A549 (cell line): ENCODE data around the gene STXBP6. TPM values are rescaled to one million over a fixed set of nuclear protein-coding genes. Genes with fewer than 3 reads are reported as not detected.

Experiments
- ATAC-seq, 2 experiments: fragments of 200-7000 bp in 1 of 2; fragments of >200 bp in 1 of 2; cut with Nextera tagmentation in 1 of 2; cut with Tn5 transposase in 1 of 2; 3 replicates each; pipeline versions ENCODE4 v1.8.0 to v1.9.1; 2018 to 2020; ENCODE audit warnings: mild to moderate bottlenecking in 1 of 2, moderate library complexity in 1 of 2
- CTCF ChIA-PET: fragments of 300-600 bp; sonication (Branson Sonifier 250); formaldehyde crosslinking; extraction: SDS; loops from one replicate; lab custom pipeline; 2021; ENCODE audit warnings: antibody characterized with exemption, inconsistent platforms; lab: Yijun Ruan, JAX
- POLR2A ChIA-PET: fragments of 350-600 bp; formaldehyde crosslinking; extraction: SDS; loops from one replicate; lab custom pipeline; 2021; ENCODE audit warnings: antibody characterized with exemption, inconsistent platforms; lab: Yijun Ruan, JAX
- DNase-seq, 2 experiments: peaks; one replicate each; pipeline versions ENCODE4 v3.0.0 to v3.0.0-alpha.2; 2011 to 2016; ENCODE audit warnings: low read depth in 1 of 2, low spot score in 1 of 2
- FAIRE-seq: peaks from 2 replicates; lab custom pipeline; 2011; peaks lifted over from hg19 to GRCh38; lab: Jason Lieb, UNC
- H3K27ac ChIP-seq, 2 experiments: fragments of >200 bp; sonication (Bioruptor Twin); formaldehyde crosslinking; 3 replicates each; pipeline ENCODE4 v1.5.1; 2016 to 2017
- H3K4me1 ChIP-seq: fragments of >200 bp; sonication (Bioruptor Twin); formaldehyde crosslinking; 3 replicates; pipeline ENCODE4 v1.6.1; 2016
- H3K4me2 ChIP-seq: fragments of >200 bp; sonication (Bioruptor Twin); formaldehyde crosslinking; 3 replicates; pipeline ENCODE4 v1.6.1; 2016
- H3K4me3 ChIP-seq: fragments of >200 bp; sonication (Bioruptor Twin); formaldehyde crosslinking; 3 replicates; pipeline ENCODE4 v1.5.1; 2016
- H3K9me3 ChIP-seq: fragments of >200 bp; sonication (Bioruptor Twin); formaldehyde crosslinking; 3 replicates; pipeline ENCODE4 v1.6.1; 2016
- ATOH8 ChIP-seq: fragments of 250-450 bp; sonication (Bioruptor Pico); IDR thresholded peaks from 2 replicates; pipeline ENCODE4 v1.5.0; 2020; ENCODE audit warnings: low read depth, mild to moderate bottlenecking, moderate library complexity
- BCL3 ChIP-seq: fragments of >200 bp; sonication (Bioruptor Twin); formaldehyde crosslinking; IDR thresholded peaks from 3 replicates; pipeline ENCODE4 v1.6.1; 2016
- CBX2 ChIP-seq: fragments of 200-600 bp; sonication (generic); IDR thresholded peaks from 2 replicates; pipeline ENCODE4 v1.6.1; 2016; ENCODE audit warnings: low read depth, mild to moderate bottlenecking, borderline replicate concordance
- CEBPB ChIP-seq, 2 experiments: fragments of >200 bp in 1 of 2; sonication (Bioruptor Twin) in 1 of 2; formaldehyde crosslinking in 1 of 2; IDR thresholded peaks; 2 replicates each; pipeline ENCODE4 v1.6.1; 2012 to 2016
- CHD2 ChIP-seq: fragments of 150-350 bp; IDR thresholded peaks from 2 replicates; pipeline ENCODE4 v1.6.1; 2014; ENCODE audit warnings: low read length; ENCODE audit not compliant: partially characterized antibody
- CHD4 ChIP-seq: fragments of 200-600 bp; sonication (generic); IDR thresholded peaks from 2 replicates; pipeline ENCODE4 v1.6.1; 2016; ENCODE audit warnings: antibody characterized with exemption, mild to moderate bottlenecking, borderline replicate concordance
- E2F6 ChIP-seq: IDR thresholded peaks from 2 replicates; pipeline ENCODE4 v1.6.1; 2012; ENCODE audit warnings: low read depth, borderline replicate concordance
- EP300 ChIP-seq, 2 experiments: fragments of >200 bp; sonication (Bioruptor Twin); formaldehyde crosslinking; IDR thresholded peaks; 2 replicates in 1 of 2; 3 replicates in 1 of 2; pipeline ENCODE4 v1.6.1; 2016 to 2017
- FOSL2 ChIP-seq, 2 experiments: fragments of 450-650 bp in 1 of 2; fragments of >200 bp in 1 of 2; sonication (Bioruptor Twin) in 1 of 2; formaldehyde crosslinking; IDR thresholded peaks; 2 replicates each; pipeline versions ENCODE4 v1.5.0 to v1.6.1; 2016 to 2020; ENCODE audit warnings: mild to moderate bottlenecking in 1 of 2, moderate library complexity in 1 of 2
- HEYL ChIP-seq: fragments of 250-450 bp; sonication (Bioruptor Pico); IDR thresholded peaks from 2 replicates; pipeline ENCODE4 v1.8.0; 2021; ENCODE audit warnings: mild to moderate bottlenecking, moderate library complexity
- JUN ChIP-seq, 2 experiments: fragments of >200 bp; sonication (Bioruptor Twin); formaldehyde crosslinking; IDR thresholded peaks; 2 replicates in 1 of 2; 3 replicates in 1 of 2; pipeline ENCODE4 v1.6.1; 2016 to 2017
- KDM1A ChIP-seq: fragments of 200-600 bp; sonication (generic); IDR thresholded peaks from 2 replicates; pipeline ENCODE4 v1.6.1; 2016; ENCODE audit warnings: low read depth, mild to moderate bottlenecking
- KDM5A ChIP-seq: fragments of 200-600 bp; sonication (generic); IDR thresholded peaks from 2 replicates; pipeline ENCODE4 v1.6.1; 2016; ENCODE audit warnings: antibody characterized with exemption, mild to moderate bottlenecking
- MAFK ChIP-seq: fragments of 450-650 bp; IDR thresholded peaks from 2 replicates; pipeline ENCODE4 v1.6.1; 2014; ENCODE audit not compliant: partially characterized antibody
- NPAS2 ChIP-seq: fragments of 250-450 bp; sonication (Bioruptor Pico); IDR thresholded peaks from 2 replicates; pipeline ENCODE4 v1.8.0; 2022; ENCODE audit warnings: mild to moderate bottlenecking, moderate library complexity, borderline replicate concordance
- NR3C1 ChIP-seq: fragments of >200 bp; sonication (Bioruptor Twin); formaldehyde crosslinking; IDR thresholded peaks from 3 replicates; pipeline ENCODE4 v1.6.1; 2017
- PBX3 ChIP-seq: IDR thresholded peaks from 2 replicates; pipeline ENCODE4 v1.6.1; 2012
- PHF8 ChIP-seq: fragments of 200-600 bp; sonication (generic); IDR thresholded peaks from 2 replicates; pipeline ENCODE4 v1.6.1; 2016; ENCODE audit warnings: low read depth, mild to moderate bottlenecking, antibody characterized with exemption, moderate library complexity, borderline replicate concordance
- POLR2AphosphoS2 ChIP-seq: conservative IDR thresholded peaks from 2 replicates; pipeline ENCODE4 v1.6.1; 2012; ENCODE audit warnings: low read length, improper control_type of control experiment, inconsistent platforms
- RAD21 ChIP-seq, 2 experiments: fragments of >200 bp in 1 of 2; sonication (Bioruptor Twin) in 1 of 2; formaldehyde crosslinking in 1 of 2; IDR thresholded peaks in 1 of 2; conservative IDR thresholded peaks in 1 of 2; 2 replicates in 1 of 2; 3 replicates in 1 of 2; pipeline ENCODE4 v1.6.1; 2012 to 2018; ENCODE audit warnings: inconsistent platforms in 1 of 2
- RCOR1 ChIP-seq: fragments of 150-350 bp; IDR thresholded peaks from 2 replicates; pipeline ENCODE4 v1.6.1; 2014; ENCODE audit warnings: antibody characterized with exemption, low read length, low read depth
- REST ChIP-seq: fragments of 200-600 bp; sonication (generic); IDR thresholded peaks from 2 replicates; pipeline ENCODE4 v1.6.1; 2016; ENCODE audit warnings: antibody characterized with exemption, mild to moderate bottlenecking, moderate library complexity
- RNF2 ChIP-seq: fragments of 200-600 bp; sonication (generic); IDR thresholded peaks from 2 replicates; pipeline ENCODE4 v1.6.1; 2016; ENCODE audit warnings: low read depth, mild to moderate bottlenecking, antibody characterized with exemption, moderate library complexity, borderline replicate concordance
- SMC3 ChIP-seq: fragments of >200 bp; sonication (Bioruptor Twin); formaldehyde crosslinking; IDR thresholded peaks from 3 replicates; pipeline ENCODE4 v1.6.1; 2018; ENCODE audit warnings: inconsistent platforms
- TFCP2L1 ChIP-seq: fragments of 250-450 bp; sonication (Bioruptor Pico); IDR thresholded peaks from 2 replicates; pipeline ENCODE4 v1.5.0; 2021; ENCODE audit warnings: mild to moderate bottlenecking
- ZFP36 ChIP-seq: fragments of 450-650 bp; IDR thresholded peaks from 2 replicates; pipeline ENCODE4 v1.6.1; 2014; ENCODE audit warnings: borderline replicate concordance; ENCODE audit not compliant: partially characterized antibody
- ZNF302 ChIP-seq: fragments of 250-450 bp; sonication (Bioruptor Pico); IDR thresholded peaks from 2 replicates; pipeline ENCODE4 v1.9.0; 2021; ENCODE audit warnings: inconsistent platforms, mild to moderate bottlenecking, moderate library complexity
- ZSCAN20 ChIP-seq: fragments of 250-450 bp; sonication (Bioruptor Pico); IDR thresholded peaks from 2 replicates; pipeline ENCODE4 v1.8.0; 2022; ENCODE audit warnings: mild to moderate bottlenecking, moderate library complexity
- WGBS: methylation state at CpG from one replicate; pipeline ENCODE4 v1.1.6; 2017; ENCODE audit errors: missing lambda C conversion rate; 5-methylcytosine and 5-hydroxymethylcytosine counted together
- polyA plus RNA-seq, 4 experiments: library from polyadenylated mRNA; depleted of rRNA in 3 of 4; stranded (reverse); fragments of >200 nt; fragmentation: RNase III in 1 of 4; extraction: RNeasy Plus Mini Kit Qiagen cat#74134 plus additional on column Dnase treatment in 1 of 4; gene quantifications; 2 replicates in 3 of 4; 3 replicates in 1 of 4; pipeline ENCODE4 v1.2.3, GENCODE V29; 2011 to 2017

The STXBP6 gene
- polyA plus RNA-seq, 2 of the 4 experiments (the other 2 are of a cell fraction): 1.7 to 6.3 TPM

- no peak for TF ChIP-seq PHF8
- TF ChIP-seq JUN (IDR thresholded peaks at IDR 0.05): no peak
- no peak for TF ChIP-seq NPAS2 (CRISPR knock-in tag)
Observed at GRCh38 chr14:24966579-24966964, 83.4 kb downstream of the STXBP6 start (continued).

GRCh38 chr14:24965934-24966578 lies 83.9 kb downstream of the STXBP6 start:
- CTCF ChIA-PET: interaction anchor here (1.0 to 1.4 kb wide), 2 partner anchors 13 to 255 kb away, joined by 3 to 5 read pairs; no protein-coding TSS in a partner anchor
- no peak for FAIRE-seq
- H3K27ac ChIP-seq: peak overlapping the region in 1 of 2 experiments; percentile 26; a peak in 1 of 6 replicates
- TF ChIP-seq CHD4 (no peak), ZSCAN20 (no peak), HEYL (CRISPR knock-in tag) (no peak), ZNF302 (CRISPR knock-in tag) (no peak), RCOR1 (no peak), E2F6 (no peak), MAFK (no peak), RAD21 (conservative IDR thresholded peaks at IDR 0.05 in 1 of 2, IDR thresholded peaks at IDR 0.05 in 1 of 2) (no peak), KDM5A (no peak), ATOH8 (CRISPR knock-in tag) (no peak), BCL3 (no peak), FOSL2 (IDR thresholded peaks at IDR 0.05) (no peak), FOSL2 (CRISPR knock-in tag; IDR thresholded peaks at IDR 0.05) (no peak), EP300 (IDR thresholded peaks at IDR 0.05) (no peak), CBX2 (no peak), ZFP36 (no peak), SMC3 (no peak), PBX3 (no peak)
- TF ChIP-seq, all 56 proteins: peak for 0
- H3K9me3 ChIP-seq: no peaks in the 10 kb centered on the region
- DNase-seq: peak in 1 of 2 experiments; percentile 28
- WGBS: 11% methylated on average over 3 of the region's 3 CpGs
- peak; percentile 33 to 76; a peak in 3 of 6 replicates for ATAC-seq
- H3K4me2 ChIP-seq: peak overlapping the region; percentile 24
- H3K4me1 ChIP-seq: peaks cover 11% of the 10 kb centered on the region; the same call in 2 of the 3 replicates
- no peak overlapping the region for H3K4me3 ChIP-seq
- POLR2A ChIA-PET: no interaction called here

- CTCF ChIA-PET: interaction anchor here (1.0 to 1.4 kb wide), 2 partner anchors 12 to 255 kb away, joined by 3 to 5 read pairs; no protein-coding TSS in a partner anchor
- no peak for FAIRE-seq
- H3K4me3 ChIP-seq: no peak overlapping the region
- TF ChIP-seq POLR2AphosphoS2: no peak
- TF ChIP-seq RNF2: no peak
- TF ChIP-seq REST: no peak
- no peak for TF ChIP-seq CEBPB (IDR thresholded peaks at IDR 0.05)
- no peak for TF ChIP-seq NR3C1
- no peak for TF ChIP-seq RAD21 (conservative IDR thresholded peaks at IDR 0.05 in 1 of 2, IDR thresholded peaks at IDR 0.05 in 1 of 2)
- no peak for TF ChIP-seq ZNF302 (CRISPR knock-in tag)
- no peak for TF ChIP-seq PHF8
- no peak for TF ChIP-seq TFCP2L1 (CRISPR knock-in tag)
- no peak for TF ChIP-seq CHD2
- no peak for TF ChIP-seq KDM1A
Observed at GRCh38 chr14:24965578-24965933, 84.4 kb downstream of the STXBP6 start.

More at GRCh38 chr14:24965578-24965933, 84.4 kb downstream of the STXBP6 start:
- Histone ChIP-seq H3K4me1 (peaks cover 14% of the 10 kb centered on the region; the same call in 2 of the 3 replicates), H3K9me3 (no peaks in the 10 kb centered on the region), H3K27ac (0 out of 6 replicates have a peak overlapping the region, but pooled peaks of 1 of the 2 experiments have one; percentile 26), H3K4me2 (peak overlapping the region; percentile 24; the same call in 2 of the 3 replicates)
- POLR2A ChIA-PET: no interaction called here
- WGBS: 64% methylated on average over 1 of the region's 1 CpG
- ATAC-seq: no peak
- DNase-seq: no peak
